GM21576 (cell line): ENCODE measurements around the gene SPATA17.
"Not testable (repeated sequence)": the region's sequence is repeated elsewhere in the genome, so short reads cannot be mapped to it uniquely, and the experiment has no call there.

Source experiments
- ATAC-seq: cut with Tn5 transposase; IDR thresholded peaks from one replicate; pipeline ENCODE4 v1.9.1; 2021; ENCODE audit warnings: mild to moderate bottlenecking, moderate library complexity; ENCODE audit not compliant: unreplicated experiment

The SPATA17 gene

DNA sequence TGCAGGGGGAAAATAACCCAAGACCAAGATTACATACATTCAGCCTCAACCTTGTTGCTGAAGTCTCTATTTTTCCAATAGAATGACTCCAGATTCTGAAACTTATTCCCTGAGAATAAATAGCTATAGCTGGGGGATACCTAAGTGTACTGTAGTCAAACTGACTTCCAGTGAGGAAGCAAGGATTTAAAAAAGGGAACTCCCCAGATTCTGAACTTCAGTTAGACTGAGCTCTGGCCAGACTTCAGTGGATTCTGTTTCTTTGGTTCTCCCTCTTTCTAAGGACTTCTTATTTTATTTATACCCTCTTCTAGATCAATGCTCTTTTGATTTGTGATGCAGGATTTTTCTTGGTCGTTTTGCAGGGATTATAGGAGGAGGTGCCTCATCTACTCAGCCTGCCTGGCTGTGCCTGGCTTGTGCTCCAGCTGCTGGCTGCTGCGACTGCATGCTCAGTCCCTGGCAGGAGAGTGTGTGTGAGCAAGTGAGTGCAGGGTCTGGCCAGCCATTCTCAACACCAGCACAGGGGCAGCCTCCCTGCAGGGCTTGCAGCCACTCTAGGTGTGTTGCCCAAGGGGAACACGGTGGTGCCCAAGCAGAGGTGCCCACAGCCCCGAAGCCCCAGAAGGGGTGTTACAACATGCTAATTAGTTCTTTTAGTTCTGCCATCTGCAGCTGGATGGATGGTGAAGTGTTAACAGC, 43.0 kb downstream of the SPATA17 start:
- no peak for ATAC-seq

DNA sequence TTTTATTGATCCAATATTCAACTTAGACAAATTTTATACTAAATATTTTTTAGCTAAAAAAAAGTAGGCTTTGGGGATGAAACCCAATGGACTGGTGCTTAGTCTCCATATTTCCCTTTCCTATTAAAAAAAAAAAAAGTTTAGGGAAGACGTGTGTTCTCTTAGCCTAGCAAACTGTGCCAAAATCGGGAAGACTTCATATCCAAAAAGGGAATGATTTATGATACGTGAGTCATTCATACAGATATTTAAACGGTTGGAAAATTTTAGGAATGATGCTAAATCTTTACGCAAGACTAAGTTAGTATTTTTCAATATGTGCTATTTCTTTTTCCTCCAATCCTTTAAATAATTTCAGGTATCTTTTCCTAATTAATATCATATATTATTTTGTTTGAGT, 50.7 kb downstream of the SPATA17 start:
- no peak for ATAC-seq

GRCh38 chr1:217687511-217687910, 56.4 kb downstream of the SPATA17 start:
- no peak for ATAC-seq

DNA sequence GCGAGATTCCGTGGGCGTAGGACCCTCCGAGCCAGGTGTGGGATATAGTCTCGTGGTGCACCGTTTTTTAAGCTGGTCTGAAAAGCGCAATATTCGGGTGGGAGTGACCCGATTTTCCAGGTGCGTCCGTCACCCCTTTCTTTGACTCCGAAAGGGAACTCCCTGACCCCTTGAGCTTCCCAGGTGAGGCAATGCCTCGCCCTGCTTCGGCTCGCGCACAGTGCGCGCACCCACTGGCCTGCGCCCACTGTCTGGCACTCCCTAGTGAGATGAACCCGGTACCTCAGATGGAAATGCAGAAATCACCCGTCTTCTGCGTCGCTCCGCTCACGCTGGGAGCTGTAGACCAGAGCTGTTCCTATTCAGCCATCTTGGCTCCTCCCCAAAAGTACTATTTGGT, 65.0 kb downstream of the SPATA17 start:
- not testable (repeated sequence) for ATAC-seq

DNA sequence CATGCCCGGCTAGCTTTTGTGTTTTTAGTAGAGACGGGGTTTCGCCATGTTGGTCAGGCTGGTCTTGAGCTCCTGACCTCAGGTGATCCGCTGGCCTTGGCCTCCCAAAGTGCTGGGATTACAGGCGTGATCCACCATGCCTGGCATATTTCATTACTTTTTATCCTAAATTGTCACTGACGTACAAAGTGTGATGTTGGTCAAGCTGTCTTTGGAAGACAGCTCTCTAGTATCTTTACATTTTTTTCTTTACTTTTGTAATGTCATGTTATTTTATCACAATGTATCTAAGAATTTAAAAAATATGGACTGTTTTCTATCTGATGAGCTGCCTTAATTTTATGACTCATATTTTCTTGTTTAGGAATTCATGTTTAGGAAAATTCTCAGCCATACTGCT, 72.2 kb downstream of the SPATA17 start:
- ATAC-seq, result no peak

GRCh38 chr1:217712925-217713597, 81.9 kb downstream of the SPATA17 start:
- ATAC-seq, result no peak

DNA sequence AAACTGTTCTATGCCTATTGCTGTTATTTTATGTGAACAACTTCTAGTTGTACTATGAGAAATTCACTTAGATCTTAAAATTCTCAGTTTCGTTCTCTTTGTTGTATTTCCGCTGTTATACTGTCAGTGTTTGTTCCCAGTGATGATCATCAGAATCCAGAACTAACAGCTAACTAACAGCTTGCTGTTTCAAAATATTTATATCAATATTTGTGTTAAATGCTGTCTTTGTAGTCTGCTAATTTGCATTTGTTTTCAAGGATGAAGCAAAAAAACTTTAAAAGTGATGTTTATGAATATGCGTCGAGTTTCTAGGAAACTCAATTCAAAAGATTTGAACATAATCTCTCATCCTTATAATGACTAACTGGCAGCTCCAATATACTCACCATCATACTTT, 84.5 kb downstream of the SPATA17 start:
- no peak for ATAC-seq

- no peak for ATAC-seq
Measured at GRCh38 chr1:217717959-217718358, 86.8 kb downstream of the SPATA17 start.

DNA sequence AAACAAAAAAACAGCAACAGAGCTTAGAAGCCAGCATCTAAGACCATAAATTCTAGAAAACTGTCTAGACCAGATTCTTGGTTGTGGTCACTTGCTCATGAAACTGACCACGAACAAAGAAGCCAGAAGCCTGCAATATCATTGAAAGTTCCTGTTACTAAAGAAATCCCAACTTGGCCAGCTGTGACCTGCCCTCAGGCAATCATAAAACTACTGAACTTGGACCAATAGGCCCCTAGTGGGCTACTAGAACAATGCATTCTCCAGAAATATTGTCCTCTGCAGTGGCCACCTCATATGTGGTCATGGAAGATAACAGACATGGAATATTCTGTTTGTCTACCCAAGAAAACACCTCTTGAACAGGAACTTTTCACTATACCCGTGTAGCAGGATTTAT, 87.7 kb downstream of the SPATA17 start:
- peak; percentile 51 for ATAC-seq

- ATAC-seq, result no peak
Measured at GRCh38 chr1:217721692-217722091, 90.5 kb downstream of the SPATA17 start.

DNA sequence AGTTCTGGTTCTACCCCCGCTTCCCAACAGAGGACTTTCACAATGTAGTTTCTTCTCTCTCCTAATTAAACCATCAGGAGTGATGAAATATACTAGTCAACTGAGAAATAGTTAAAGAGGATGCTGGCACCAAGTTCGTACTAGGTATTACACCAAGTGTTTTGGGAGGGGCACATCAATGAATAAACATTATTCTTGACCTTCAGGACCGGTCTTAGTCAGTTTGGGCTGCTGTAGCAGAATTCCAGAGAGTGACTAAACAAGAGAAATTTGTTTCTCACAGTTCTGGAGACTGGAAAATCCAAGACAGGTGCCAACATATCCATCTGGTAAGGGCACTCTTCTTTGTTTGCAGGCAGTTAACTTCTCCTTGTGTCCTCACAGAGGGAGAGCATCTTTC, 103.8 kb downstream of the SPATA17 start:
- ATAC-seq, result no peak

GRCh38 chr1:217747156-217747769, 116.1 kb downstream of the SPATA17 start:
- no peak for ATAC-seq

- no peak for ATAC-seq
Measured at GRCh38 chr1:217769768-217770167, 138.6 kb downstream of the SPATA17 start.

DNA sequence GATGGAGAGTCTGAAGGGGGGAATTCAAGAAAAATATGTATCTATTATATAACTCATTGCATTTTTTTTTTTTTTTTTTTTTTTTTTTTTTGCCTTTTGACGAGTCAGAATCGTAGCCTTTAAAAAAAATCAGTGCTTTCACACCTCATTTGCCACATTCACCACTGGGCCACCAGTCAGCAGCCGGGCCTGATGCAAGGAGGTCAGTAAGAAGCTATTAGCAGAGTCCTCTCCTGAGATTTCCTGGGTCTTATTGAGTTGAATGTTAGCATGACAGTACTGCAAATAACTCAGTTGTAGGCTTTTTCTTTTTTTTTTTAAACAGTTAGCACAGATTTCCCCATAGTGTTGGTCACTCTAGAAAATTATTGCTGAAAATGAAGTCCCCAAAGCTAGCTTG, 139.8 kb downstream of the SPATA17 start:
- ATAC-seq, result no peak

DNA sequence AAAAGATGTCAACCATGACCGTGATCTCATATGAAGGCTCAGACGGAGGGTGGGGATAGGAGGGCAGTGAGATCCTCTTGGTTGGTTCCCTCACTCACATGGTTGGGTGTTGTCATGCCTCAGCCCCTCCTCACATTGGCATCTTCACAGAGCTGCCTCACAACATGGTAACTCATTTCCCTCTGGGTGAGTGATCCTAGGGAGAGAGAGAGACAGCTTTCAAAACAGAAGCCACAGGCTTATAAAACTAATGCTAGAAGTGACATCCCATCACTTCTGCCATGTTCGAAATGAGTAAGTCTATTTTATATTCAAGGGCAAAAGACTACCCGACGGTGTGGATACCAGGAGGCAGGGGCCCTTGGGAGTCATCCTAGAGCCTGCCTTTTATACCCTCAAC, 145.5 kb downstream of the SPATA17 start:
- no peak for ATAC-seq

DNA sequence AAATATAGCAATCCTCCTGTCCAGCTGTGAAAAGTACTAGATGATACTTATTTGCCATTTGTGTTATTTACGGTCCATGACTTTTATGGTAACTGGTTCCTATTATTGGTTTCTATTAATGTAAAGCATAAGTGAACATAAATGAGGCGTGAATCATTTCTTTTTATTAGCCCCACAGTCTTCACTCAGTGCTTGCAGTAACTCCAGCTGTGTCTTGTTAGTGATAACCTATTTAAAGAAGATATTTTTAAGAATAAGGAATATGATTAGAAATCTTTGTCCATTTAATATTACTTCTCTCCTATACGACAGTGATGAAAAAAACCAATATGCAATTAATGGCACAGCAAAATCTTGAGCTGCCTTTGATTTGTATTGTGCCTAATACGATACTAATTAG, 149.9 kb downstream of the SPATA17 start:
- no peak for ATAC-seq

DNA sequence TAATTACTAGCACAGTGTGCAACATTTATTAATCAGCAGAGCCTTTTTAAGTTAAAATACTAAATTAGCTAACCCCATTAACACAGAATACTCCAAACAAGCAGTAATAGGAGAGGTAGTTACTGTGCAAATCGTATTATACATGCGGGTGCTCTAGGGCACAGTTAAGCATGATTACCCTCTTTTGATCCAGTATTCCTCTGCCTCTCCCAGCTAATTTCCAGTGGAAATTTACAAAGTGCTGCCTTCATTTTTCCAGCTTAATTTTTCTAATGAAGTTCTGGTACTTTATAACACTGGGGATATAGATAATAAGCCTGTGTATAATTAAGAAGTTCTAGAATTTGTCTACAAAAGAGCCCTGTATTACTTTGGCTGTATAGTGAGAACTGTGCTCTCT, 159.9 kb downstream of the SPATA17 start:
- no peak for ATAC-seq

DNA sequence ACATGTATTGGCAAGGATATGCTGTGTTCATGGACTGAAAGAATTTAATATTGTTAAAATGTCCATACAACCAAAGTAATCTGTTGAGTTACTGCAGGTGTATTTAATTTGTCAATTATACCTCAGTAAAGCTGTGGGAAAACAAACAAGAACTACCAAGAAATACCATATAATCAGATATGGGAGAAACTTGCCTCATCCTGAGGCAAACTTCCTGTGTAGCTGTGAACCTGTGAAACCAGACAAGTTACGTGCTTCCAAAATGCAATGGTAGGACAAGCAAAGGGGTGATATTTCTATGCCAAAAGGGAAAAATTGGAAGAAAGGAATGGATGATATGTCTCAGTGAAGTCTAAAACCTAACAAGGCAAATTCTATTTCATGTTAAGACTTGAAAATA, 174.6 kb downstream of the SPATA17 start:
- no peak for ATAC-seq

DNA sequence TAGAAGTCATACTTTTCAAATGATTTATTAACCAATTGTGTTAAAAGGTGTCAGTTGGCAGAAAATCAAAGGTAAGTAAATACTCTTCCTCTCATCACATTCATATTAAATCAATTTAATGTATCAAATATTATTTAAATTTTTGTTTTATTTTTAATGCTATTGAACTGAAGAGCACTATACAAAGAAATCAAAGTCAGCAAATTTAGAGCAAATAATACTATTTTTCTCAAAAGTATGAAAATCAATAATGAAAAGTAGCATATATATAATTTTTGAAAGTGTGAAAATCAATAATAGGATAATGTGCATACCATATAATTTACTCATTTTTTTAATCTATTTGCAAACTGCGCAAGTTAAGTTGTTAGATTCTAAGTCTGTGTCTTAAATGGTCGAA, 181.0 kb downstream of the SPATA17 start:
- ATAC-seq, result no peak

DNA sequence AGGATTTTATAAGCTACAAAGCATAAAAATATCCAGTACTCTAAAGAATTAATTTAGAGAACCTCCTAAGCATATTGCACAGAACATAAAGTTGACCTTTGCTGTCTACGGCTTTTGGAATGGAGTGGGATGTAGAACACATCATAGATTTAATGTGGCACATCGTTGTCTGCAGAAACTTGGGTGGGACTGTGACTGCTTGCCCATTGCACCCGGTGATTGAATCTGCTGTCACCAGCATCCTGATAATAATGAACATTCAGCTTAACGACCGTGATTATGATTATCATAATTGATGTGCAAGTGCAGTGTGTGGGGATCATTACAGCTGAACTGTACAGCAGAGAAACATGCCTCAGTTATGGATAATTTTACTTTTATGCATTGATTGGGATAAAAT, 181.9 kb downstream of the SPATA17 start:
- no peak for ATAC-seq

GRCh38 chr1:217837691-217838090, 206.5 kb downstream of the SPATA17 start:
- no peak for ATAC-seq

DNA sequence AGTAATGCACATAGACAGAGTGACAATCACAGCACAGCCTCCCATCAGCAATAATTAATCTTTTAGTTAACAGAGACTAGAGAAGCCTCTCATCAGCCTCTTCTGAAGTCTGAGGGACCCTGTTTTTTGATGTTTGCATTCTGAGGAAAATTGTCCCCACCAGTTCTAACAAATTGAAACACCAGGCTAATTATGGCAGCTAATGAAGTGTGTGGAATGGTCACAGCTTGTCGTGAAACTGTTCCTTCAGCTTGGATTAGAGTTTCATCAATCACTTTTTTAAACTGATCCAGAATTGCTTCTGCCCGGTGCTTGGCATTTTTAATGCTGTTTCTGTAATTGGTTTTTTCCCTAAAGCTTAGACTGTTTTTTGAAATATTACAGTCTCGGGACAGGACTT, 208.0 kb downstream of the SPATA17 start:
- no peak for ATAC-seq
